Activated T-helper 1 cell treated with anti-CD3 and anti-CD28 coated beads, Interleukin-12 subunit alpha, Interleukin-12 subunit beta, Interleukin-2, Interleukin-4 antibody, amounts not matched to agents 30 ng/mL and 10 ng/mL and 1 ng/mL, durations not matched to agents 14 hours and 24 hours and 36 hours (primary cell): ENCODE measurements around the gene PTPN3. TPM values are rescaled to one million over a fixed set of nuclear protein-coding genes. Genes with fewer than 3 reads are reported as not detected.
"Not testable (repeated sequence)": the region's sequence is repeated elsewhere in the genome, so short reads cannot be mapped to it uniquely, and the experiment has no call there.

Source experiments
- DNase-seq: peaks from one replicate; pipeline ENCODE4 v3.0.0; 2021; ENCODE audit warnings: low spot score
- H3K27ac Mint-ChIP-seq: one replicate; pipeline ENCODE4 v1.8.0; 2021; ENCODE audit warnings: mild to moderate bottlenecking, mixed read lengths
- H3K27me3 Mint-ChIP-seq: one replicate; pipeline ENCODE4 v1.8.0; 2022; ENCODE audit warnings: mild to moderate bottlenecking, moderate library complexity, mixed read lengths; ENCODE audit not compliant: insufficient read depth
- H3K36me3 Mint-ChIP-seq: one replicate; pipeline ENCODE4 v1.8.0; 2021; ENCODE audit warnings: low read depth, mixed read lengths
- H3K4me1 Mint-ChIP-seq: one replicate; pipeline ENCODE4 v1.8.0; 2021; ENCODE audit warnings: low read depth, mixed read lengths
- H3K4me3 Mint-ChIP-seq: one replicate; pipeline ENCODE4 v1.8.0; 2021; ENCODE audit warnings: mild to moderate bottlenecking, moderate library complexity, mixed read lengths
- H3K9me3 Mint-ChIP-seq: one replicate; pipeline ENCODE4 v1.8.0; 2021; ENCODE audit warnings: mixed read lengths
- intact Hi-C: fragments of 100-400 bp; cut with micrococcal nuclease; formaldehyde crosslinking; loops from one replicate; pipeline ENCODE4 v1.15.1; 2024
- total RNA-seq: library from RNA; stranded (reverse); gene quantifications from 2 replicates; pipeline ENCODE4 v1.2.3, GENCODE V29; 2022

PTPN3 gene
- total RNA-seq: 6.6 TPM in 2 replicates

GRCh38 chr9:109498195-109499092 lies at the start of gene PTPN3:
PTPN3 (minus strand) TSS chr9:109498307; CDS start chr9:109463434, 34,873 bp downstream.
- peaks cover 15% of the 10 kb centered on the region for H3K4me1 Mint-ChIP-seq
- peak within 1 kb of the TSS; percentile 43 for H3K4me3 Mint-ChIP-seq
- intact Hi-C loops: no loop called here
- H3K9me3 Mint-ChIP-seq: no peaks in the 10 kb centered on the region
- H3K36me3 Mint-ChIP-seq: peaks cover 3% of the 10 kb centered on the region
- DNase-seq: no peak
- no peak within 1 kb of the TSS for H3K27ac Mint-ChIP-seq
- peaks cover 78% of the 10 kb centered on the region for H3K27me3 Mint-ChIP-seq

GRCh38 chr9:109544954-109545353 lies 46.8 kb upstream of the PTPN3 start:
- H3K27ac Mint-ChIP-seq, H3K4me3 Mint-ChIP-seq, intact Hi-C loops, DNase-seq, H3K9me3 Mint-ChIP-seq, H3K36me3 Mint-ChIP-seq, H3K4me1 Mint-ChIP-seq: not testable (repeated sequence)
- peaks cover 15% of the 10 kb centered on the region for H3K27me3 Mint-ChIP-seq

GRCh38 chr9:109542922-109543321 lies 44.8 kb upstream of the PTPN3 start:
- DNase-seq: no peak
- intact Hi-C loops: no loop called here
- Mint-ChIP-seq H3K27me3 (peaks cover 6% of the 10 kb centered on the region), H3K4me1 (no peaks in the 10 kb centered on the region), H3K4me3 (no peak overlapping the region), H3K36me3 (no peaks in the 10 kb centered on the region), H3K9me3 (peaks cover 7% of the 10 kb centered on the region), H3K27ac (no peak overlapping the region)

GRCh38 chr9:109538346-109538745 lies 40.2 kb upstream of the PTPN3 start:
- Mint-ChIP-seq H3K4me1 (no peaks in the 10 kb centered on the region), H3K27ac (no peak overlapping the region), H3K36me3 (no peaks in the 10 kb centered on the region), H3K27me3 (peaks cover 4% of the 10 kb centered on the region), H3K4me3 (no peak overlapping the region), H3K9me3 (no peaks in the 10 kb centered on the region)
- DNase-seq: no peak
- intact Hi-C loops: no loop called here

GRCh38 chr9:109537288-109537687 lies 39.2 kb upstream of the PTPN3 start:
- no peak for DNase-seq
- H3K27me3 Mint-ChIP-seq: peaks cover 4% of the 10 kb centered on the region
- H3K9me3 Mint-ChIP-seq: no peaks in the 10 kb centered on the region
- no peak overlapping the region for H3K4me3 Mint-ChIP-seq
- intact Hi-C loops: no loop called here
- H3K36me3 Mint-ChIP-seq: no peaks in the 10 kb centered on the region
- no peak overlapping the region for H3K27ac Mint-ChIP-seq
- no peaks in the 10 kb centered on the region for H3K4me1 Mint-ChIP-seq

- DNase-seq: no peak
- intact Hi-C loops: no loop called here
- Mint-ChIP-seq H3K27ac (no peak overlapping the region), H3K27me3 (peaks cover 4% of the 10 kb centered on the region), H3K4me3 (no peak overlapping the region), H3K36me3 (no peaks in the 10 kb centered on the region), H3K9me3 (no peaks in the 10 kb centered on the region), H3K4me1 (no peaks in the 10 kb centered on the region)
Observed at GRCh38 chr9:109536859-109537258, 38.8 kb upstream of the PTPN3 start.

GRCh38 chr9:109535365-109535764 lies 37.3 kb upstream of the PTPN3 start:
- no peak overlapping the region for H3K4me3 Mint-ChIP-seq

GRCh38 chr9:109534151-109534550 lies 36.0 kb upstream of the PTPN3 start:
- Mint-ChIP-seq H3K9me3 (no peaks in the 10 kb centered on the region), H3K27ac (no peak overlapping the region), H3K4me1 (no peaks in the 10 kb centered on the region), H3K36me3 (no peaks in the 10 kb centered on the region), H3K4me3 (no peak overlapping the region), H3K27me3 (peaks cover 9% of the 10 kb centered on the region)
- intact Hi-C loops: no loop called here
- no peak for DNase-seq

More at GRCh38 chr9:109535365-109535764, 37.3 kb upstream of the PTPN3 start:
- H3K9me3 Mint-ChIP-seq: no peaks in the 10 kb centered on the region
- intact Hi-C loops: no loop called here
- no peak for DNase-seq
- H3K4me1 Mint-ChIP-seq: no peaks in the 10 kb centered on the region
- no peak overlapping the region for H3K27ac Mint-ChIP-seq
- no peaks in the 10 kb centered on the region for H3K36me3 Mint-ChIP-seq
- H3K27me3 Mint-ChIP-seq: peaks cover 7% of the 10 kb centered on the region

- DNase-seq, H3K27ac Mint-ChIP-seq, H3K4me1 Mint-ChIP-seq, H3K36me3 Mint-ChIP-seq, H3K4me3 Mint-ChIP-seq, intact Hi-C loops, H3K9me3 Mint-ChIP-seq: not testable (repeated sequence)
- H3K27me3 Mint-ChIP-seq: peaks cover 15% of the 10 kb centered on the region
Observed at GRCh38 chr9:109532652-109533051, 34.5 kb upstream of the PTPN3 start.

GRCh38 chr9:109522106-109522505 lies 24.0 kb upstream of the PTPN3 start:
- intact Hi-C loops: no loop called here
- H3K36me3 Mint-ChIP-seq: no peaks in the 10 kb centered on the region

GRCh38 chr9:109520475-109521132 lies 22.5 kb upstream of the PTPN3 start:
- Mint-ChIP-seq H3K9me3 (no peaks in the 10 kb centered on the region), H3K4me1 (peaks cover 5% of the 10 kb centered on the region), H3K36me3 (no peaks in the 10 kb centered on the region), H3K27me3 (peaks cover 17% of the 10 kb centered on the region), H3K4me3 (no peak overlapping the region), H3K27ac (no peak overlapping the region)
- intact Hi-C loops: loop anchor here (1.0 to 2.0 kb wide), 5 partner anchors 51 to 338 kb away; partner anchors contain the start of gene EPB41L4B
- DNase-seq: peak; percentile 24

More at GRCh38 chr9:109522106-109522505, 24.0 kb upstream of the PTPN3 start:
- DNase-seq: no peak
- no peak overlapping the region for H3K27ac Mint-ChIP-seq
- H3K27me3 Mint-ChIP-seq: peaks cover 20% of the 10 kb centered on the region
- H3K4me3 Mint-ChIP-seq: no peak overlapping the region
- no peaks in the 10 kb centered on the region for H3K9me3 Mint-ChIP-seq
- peaks cover 5% of the 10 kb centered on the region for H3K4me1 Mint-ChIP-seq

GRCh38 chr9:109519366-109519765 lies 21.3 kb upstream of the PTPN3 start:
- H3K27ac Mint-ChIP-seq: no peak overlapping the region
- intact Hi-C loops: no loop called here
- no peaks in the 10 kb centered on the region for H3K36me3 Mint-ChIP-seq
- peaks cover 5% of the 10 kb centered on the region for H3K4me1 Mint-ChIP-seq
- H3K27me3 Mint-ChIP-seq: peaks cover 10% of the 10 kb centered on the region
- H3K4me3 Mint-ChIP-seq: no peak overlapping the region
- no peaks in the 10 kb centered on the region for H3K9me3 Mint-ChIP-seq
- DNase-seq: no peak
